ENCODE results near the gene LONRF2. TPM values are rescaled to one million over a fixed set of nuclear protein-coding genes. Genes with fewer than 3 reads are reported as not detected.
A peak's percentile ranks its signal among the peaks of the same experiment; 100 is the strongest.

Gene LONRF2
- total RNA-seq, 1 experiment from 2014 or later, result 0.33 TPM

DNA sequence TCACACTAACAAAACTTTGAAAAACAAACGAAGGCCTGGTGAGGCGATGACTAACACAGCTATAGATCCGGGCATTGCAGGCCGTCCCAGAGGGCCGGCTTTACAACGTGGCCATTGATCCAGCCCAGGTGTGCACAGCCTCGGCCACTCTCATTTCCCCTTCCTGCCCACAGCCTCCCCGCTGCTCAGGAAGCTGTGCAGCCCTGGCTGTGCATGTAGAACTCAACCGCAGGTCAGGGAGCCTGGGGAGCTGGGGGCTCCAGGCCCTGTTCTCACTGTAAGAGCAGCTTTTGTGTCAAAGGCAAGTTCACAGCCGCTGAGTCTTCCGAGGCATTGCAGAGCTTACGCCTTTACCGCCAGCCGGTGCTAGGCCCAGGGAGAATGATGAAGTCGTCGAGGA lies 87.2 kb downstream of the LONRF2 start:
- Mint-ChIP-seq H3K9me3 (no peaks in the 10 kb centered on the region), H3K27ac (peak overlapping the region; percentile 42; the same call in 1 of the 2 replicates), H3K4me1 (peaks cover 37% of the 10 kb centered on the region), H3K4me3 (no peak overlapping the region), H3K36me3 (no peaks in the 10 kb centered on the region), H3K27me3 (ENCODE audit: low read depth) (no peaks in the 10 kb centered on the region; the same call in 1 of the 2 replicates)
- ATAC-seq, result peak; percentile 61
- POLR2A ChIA-PET, result no interaction called here
- no peak for TF ChIP-seq HMGA2 (CRISPR knock-in tag; IDR thresholded peaks at IDR 0.05)
- TF ChIP-seq KAT7 (CRISPR knock-in tag; IDR thresholded peaks at IDR 0.05; ENCODE audit: borderline replicate concordance), result no peak
- TF ChIP-seq, protein P1, sequence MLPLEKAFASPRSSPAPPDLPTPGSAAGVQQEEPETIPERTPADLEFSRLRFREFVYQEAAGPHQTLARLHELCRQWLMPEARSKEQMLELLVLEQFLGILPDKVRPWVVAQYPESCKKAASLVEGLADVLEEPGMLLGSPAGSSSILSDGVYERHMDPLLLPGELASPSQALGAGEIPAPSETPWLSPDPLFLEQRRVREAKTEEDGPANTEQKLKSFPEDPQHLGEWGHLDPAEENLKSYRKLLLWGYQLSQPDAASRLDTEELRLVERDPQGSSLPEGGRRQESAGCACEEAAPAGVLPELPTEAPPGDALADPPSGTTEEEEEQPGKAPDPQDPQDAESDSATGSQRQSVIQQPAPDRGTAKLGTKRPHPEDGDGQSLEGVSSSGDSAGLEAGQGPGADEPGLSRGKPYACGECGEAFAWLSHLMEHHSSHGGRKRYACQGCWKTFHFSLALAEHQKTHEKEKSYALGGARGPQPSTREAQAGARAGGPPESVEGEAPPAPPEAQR (CRISPR knock-in tag; IDR thresholded peaks at IDR 0.05), result no peak
- TF ChIP-seq ZNF423 (CRISPR knock-in tag; IDR thresholded peaks at IDR 0.05), result peak; percentile 39; the same call in 1 of the 2 replicates
- TF ChIP-seq SMAD4 (CRISPR knock-in tag; IDR thresholded peaks at IDR 0.05), result 0 out of 2 replicates have a peak, but pooled peaks have one; percentile 22
- CTCF ChIA-PET, result interaction anchor here (1.1 to 3.7 kb wide), 3 partner anchors 11 to 146 kb away, joined by 3 to 25 read pairs (median 10); no protein-coding TSS in a partner anchor
- peak; percentile 25 for DNase-seq (ENCODE audit: low spot score)

DNA sequence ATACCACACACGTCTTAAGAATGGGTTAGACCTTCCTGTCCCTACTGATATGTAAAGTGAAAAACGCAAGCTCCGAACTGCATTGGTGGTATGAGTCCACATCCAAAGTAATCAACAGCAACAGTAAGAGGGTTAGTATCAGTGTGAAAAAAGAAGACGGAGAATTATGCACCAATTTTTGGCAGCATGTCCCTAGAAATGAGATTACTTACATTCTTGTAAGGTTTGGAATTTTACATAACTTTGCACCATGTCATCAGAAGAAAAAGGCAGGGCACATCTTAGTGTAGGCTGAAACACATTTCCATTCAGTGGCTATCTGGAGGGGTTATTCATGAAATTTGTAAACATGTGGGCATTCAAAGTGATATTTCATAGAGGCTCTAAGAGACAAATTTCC lies 88.2 kb downstream of the LONRF2 start:
- Mint-ChIP-seq H3K4me3 (no peak overlapping the region), H3K9me3 (no peaks in the 10 kb centered on the region), H3K4me1 (peaks cover 31% of the 10 kb centered on the region), H3K27me3 (ENCODE audit: low read depth) (no peaks in the 10 kb centered on the region; the same call in 1 of the 2 replicates), H3K36me3 (no peaks in the 10 kb centered on the region), H3K27ac (no peak overlapping the region)
- DNase-seq (ENCODE audit: low spot score), result no peak
- TF ChIP-seq ZNF416 (CRISPR knock-in tag; IDR thresholded peaks at IDR 0.05) (no peak), NFE2L1 (CRISPR knock-in tag; IDR thresholded peaks at IDR 0.05) (no peak), TEAD1 (CRISPR knock-in tag; IDR thresholded peaks at IDR 0.05) (no peak), JUN (CRISPR knock-in tag; IDR thresholded peaks at IDR 0.05) (no peak), ZNF232 (CRISPR knock-in tag; IDR thresholded peaks at IDR 0.05) (no peak), NFATC4 (CRISPR knock-in tag; IDR thresholded peaks at IDR 0.05) (no peak), GTF2I (CRISPR knock-in tag; conservative IDR thresholded peaks at IDR 0.05) (no peak), NR3C1 (CRISPR knock-in tag; conservative IDR thresholded peaks at IDR 0.05; ENCODE audit: low read depth) (no peak)
- TF ChIP-seq, protein P2, sequence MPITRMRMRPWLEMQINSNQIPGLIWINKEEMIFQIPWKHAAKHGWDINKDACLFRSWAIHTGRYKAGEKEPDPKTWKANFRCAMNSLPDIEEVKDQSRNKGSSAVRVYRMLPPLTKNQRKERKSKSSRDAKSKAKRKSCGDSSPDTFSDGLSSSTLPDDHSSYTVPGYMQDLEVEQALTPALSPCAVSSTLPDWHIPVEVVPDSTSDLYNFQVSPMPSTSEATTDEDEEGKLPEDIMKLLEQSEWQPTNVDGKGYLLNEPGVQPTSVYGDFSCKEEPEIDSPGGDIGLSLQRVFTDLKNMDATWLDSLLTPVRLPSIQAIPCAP (CRISPR knock-in tag; IDR thresholded peaks at IDR 0.05), result no peak
- TF ChIP-seq, protein P3, sequence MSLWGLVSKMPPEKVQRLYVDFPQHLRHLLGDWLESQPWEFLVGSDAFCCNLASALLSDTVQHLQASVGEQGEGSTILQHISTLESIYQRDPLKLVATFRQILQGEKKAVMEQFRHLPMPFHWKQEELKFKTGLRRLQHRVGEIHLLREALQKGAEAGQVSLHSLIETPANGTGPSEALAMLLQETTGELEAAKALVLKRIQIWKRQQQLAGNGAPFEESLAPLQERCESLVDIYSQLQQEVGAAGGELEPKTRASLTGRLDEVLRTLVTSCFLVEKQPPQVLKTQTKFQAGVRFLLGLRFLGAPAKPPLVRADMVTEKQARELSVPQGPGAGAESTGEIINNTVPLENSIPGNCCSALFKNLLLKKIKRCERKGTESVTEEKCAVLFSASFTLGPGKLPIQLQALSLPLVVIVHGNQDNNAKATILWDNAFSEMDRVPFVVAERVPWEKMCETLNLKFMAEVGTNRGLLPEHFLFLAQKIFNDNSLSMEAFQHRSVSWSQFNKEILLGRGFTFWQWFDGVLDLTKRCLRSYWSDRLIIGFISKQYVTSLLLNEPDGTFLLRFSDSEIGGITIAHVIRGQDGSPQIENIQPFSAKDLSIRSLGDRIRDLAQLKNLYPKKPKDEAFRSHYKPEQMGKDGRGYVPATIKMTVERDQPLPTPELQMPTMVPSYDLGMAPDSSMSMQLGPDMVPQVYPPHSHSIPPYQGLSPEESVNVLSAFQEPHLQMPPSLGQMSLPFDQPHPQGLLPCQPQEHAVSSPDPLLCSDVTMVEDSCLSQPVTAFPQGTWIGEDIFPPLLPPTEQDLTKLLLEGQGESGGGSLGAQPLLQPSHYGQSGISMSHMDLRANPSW (CRISPR knock-in tag; conservative IDR thresholded peaks at IDR 0.05; ENCODE audit: low read depth), result no peak
- TF ChIP-seq, protein P4, sequence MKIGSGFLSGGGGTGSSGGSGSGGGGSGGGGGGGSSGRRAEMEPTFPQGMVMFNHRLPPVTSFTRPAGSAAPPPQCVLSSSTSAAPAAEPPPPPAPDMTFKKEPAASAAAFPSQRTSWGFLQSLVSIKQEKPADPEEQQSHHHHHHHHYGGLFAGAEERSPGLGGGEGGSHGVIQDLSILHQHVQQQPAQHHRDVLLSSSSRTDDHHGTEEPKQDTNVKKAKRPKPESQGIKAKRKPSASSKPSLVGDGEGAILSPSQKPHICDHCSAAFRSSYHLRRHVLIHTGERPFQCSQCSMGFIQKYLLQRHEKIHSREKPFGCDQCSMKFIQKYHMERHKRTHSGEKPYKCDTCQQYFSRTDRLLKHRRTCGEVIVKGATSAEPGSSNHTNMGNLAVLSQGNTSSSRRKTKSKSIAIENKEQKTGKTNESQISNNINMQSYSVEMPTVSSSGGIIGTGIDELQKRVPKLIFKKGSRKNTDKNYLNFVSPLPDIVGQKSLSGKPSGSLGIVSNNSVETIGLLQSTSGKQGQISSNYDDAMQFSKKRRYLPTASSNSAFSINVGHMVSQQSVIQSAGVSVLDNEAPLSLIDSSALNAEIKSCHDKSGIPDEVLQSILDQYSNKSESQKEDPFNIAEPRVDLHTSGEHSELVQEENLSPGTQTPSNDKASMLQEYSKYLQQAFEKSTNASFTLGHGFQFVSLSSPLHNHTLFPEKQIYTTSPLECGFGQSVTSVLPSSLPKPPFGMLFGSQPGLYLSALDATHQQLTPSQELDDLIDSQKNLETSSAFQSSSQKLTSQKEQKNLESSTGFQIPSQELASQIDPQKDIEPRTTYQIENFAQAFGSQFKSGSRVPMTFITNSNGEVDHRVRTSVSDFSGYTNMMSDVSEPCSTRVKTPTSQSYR (CRISPR knock-in tag; IDR thresholded peaks at IDR 0.05), result no peak
- TF ChIP-seq, protein P5, sequence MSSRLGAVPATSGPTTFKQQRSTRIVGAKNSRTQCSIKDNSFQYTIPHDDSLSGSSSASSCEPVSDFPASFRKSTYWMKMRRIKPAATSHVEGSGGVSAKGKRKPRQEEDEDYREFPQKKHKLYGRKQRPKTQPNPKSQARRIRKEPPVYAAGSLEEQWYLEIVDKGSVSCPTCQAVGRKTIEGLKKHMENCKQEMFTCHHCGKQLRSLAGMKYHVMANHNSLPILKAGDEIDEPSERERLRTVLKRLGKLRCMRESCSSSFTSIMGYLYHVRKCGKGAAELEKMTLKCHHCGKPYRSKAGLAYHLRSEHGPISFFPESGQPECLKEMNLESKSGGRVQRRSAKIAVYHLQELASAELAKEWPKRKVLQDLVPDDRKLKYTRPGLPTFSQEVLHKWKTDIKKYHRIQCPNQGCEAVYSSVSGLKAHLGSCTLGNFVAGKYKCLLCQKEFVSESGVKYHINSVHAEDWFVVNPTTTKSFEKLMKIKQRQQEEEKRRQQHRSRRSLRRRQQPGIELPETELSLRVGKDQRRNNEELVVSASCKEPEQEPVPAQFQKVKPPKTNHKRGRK (CRISPR knock-in tag; IDR thresholded peaks at IDR 0.05; ENCODE audit: borderline replicate concordance), result no peak
- TF ChIP-seq, protein P6, sequence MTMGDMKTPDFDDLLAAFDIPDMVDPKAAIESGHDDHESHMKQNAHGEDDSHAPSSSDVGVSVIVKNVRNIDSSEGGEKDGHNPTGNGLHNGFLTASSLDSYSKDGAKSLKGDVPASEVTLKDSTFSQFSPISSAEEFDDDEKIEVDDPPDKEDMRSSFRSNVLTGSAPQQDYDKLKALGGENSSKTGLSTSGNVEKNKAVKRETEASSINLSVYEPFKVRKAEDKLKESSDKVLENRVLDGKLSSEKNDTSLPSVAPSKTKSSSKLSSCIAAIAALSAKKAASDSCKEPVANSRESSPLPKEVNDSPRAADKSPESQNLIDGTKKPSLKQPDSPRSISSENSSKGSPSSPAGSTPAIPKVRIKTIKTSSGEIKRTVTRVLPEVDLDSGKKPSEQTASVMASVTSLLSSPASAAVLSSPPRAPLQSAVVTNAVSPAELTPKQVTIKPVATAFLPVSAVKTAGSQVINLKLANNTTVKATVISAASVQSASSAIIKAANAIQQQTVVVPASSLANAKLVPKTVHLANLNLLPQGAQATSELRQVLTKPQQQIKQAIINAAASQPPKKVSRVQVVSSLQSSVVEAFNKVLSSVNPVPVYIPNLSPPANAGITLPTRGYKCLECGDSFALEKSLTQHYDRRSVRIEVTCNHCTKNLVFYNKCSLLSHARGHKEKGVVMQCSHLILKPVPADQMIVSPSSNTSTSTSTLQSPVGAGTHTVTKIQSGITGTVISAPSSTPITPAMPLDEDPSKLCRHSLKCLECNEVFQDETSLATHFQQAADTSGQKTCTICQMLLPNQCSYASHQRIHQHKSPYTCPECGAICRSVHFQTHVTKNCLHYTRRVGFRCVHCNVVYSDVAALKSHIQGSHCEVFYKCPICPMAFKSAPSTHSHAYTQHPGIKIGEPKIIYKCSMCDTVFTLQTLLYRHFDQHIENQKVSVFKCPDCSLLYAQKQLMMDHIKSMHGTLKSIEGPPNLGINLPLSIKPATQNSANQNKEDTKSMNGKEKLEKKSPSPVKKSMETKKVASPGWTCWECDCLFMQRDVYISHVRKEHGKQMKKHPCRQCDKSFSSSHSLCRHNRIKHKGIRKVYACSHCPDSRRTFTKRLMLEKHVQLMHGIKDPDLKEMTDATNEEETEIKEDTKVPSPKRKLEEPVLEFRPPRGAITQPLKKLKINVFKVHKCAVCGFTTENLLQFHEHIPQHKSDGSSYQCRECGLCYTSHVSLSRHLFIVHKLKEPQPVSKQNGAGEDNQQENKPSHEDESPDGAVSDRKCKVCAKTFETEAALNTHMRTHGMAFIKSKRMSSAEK (CRISPR knock-in tag; IDR thresholded peaks at IDR 0.05; ENCODE audit: borderline replicate concordance), result no peak
- CTCF ChIA-PET, result interaction anchor here (1.9 to 3.7 kb wide), 2 partner anchors 12 to 27 kb away, joined by 10 to 25 read pairs; no protein-coding TSS in a partner anchor
- POLR2A ChIA-PET, result no interaction called here
- no peak for ATAC-seq

Data from WTC11 (cell line).